Tibial nerve (tissue), 4 donors: ENCODE measurements around the gene ANKDD1B. TPM values are rescaled to one million over a fixed set of nuclear protein-coding genes. Genes with fewer than 3 reads are reported as not detected.

Source experiments
- DNase-seq, 2 donors: peaks; one replicate each; pipeline ENCODE4 v3.0.0-alpha.2; 2019; ENCODE audit warnings: low spot score in 2 of 2
- H3K27ac ChIP-seq, 4 donors: fragments of 200-600 bp; sonication (generic) in 3 of 4; one replicate each; pipeline ENCODE4 v1.5.1; 2017 to 2019; ENCODE audit warnings: mild to moderate bottlenecking in 1 of 4
- H3K27me3 ChIP-seq, 2 donors: fragments of 200-600 bp; sonication (generic) in 1 of 2; one replicate each; pipeline versions ENCODE4 v1.5.1 to v1.6.0; 2017 to 2019
- H3K36me3 ChIP-seq, 3 donors: fragments of 200-600 bp; sonication (generic); one replicate each; pipeline ENCODE4 v1.5.1; 2018 to 2019
- H3K4me1 ChIP-seq, 4 donors: fragments of 200-600 bp; sonication (generic) in 3 of 4; one replicate each; pipeline ENCODE4 v1.5.1; 2017 to 2019
- H3K4me3 ChIP-seq, 4 donors: fragments of 200-600 bp; sonication (generic) in 3 of 4; one replicate each; pipeline ENCODE4 v1.5.1; 2017 to 2019; ENCODE audit warnings: mild to moderate bottlenecking in 1 of 4, moderate library complexity in 1 of 4
- H3K9me3 ChIP-seq, 4 donors: fragments of 200-600 bp; sonication (generic) in 3 of 4; one replicate each; pipeline ENCODE4 v1.5.1; 2017 to 2019
- CTCF ChIP-seq, 5 experiments: fragments of 200-600 bp in 3 of 5; fragments of 450-650 bp in 2 of 5; sonication (generic) in 3 of 5; IDR thresholded peaks; one replicate each; pipeline ENCODE4 v1.5.1; 2016 to 2019; ENCODE audit warnings: antibody characterized with exemption in 5 of 5, mild to moderate bottlenecking in 3 of 5, moderate library complexity in 2 of 5
- EP300 ChIP-seq, 2 donors: sonication (generic); formaldehyde crosslinking; IDR thresholded peaks; one replicate each; pipeline ENCODE4 v1.6.1; 2017; ENCODE audit warnings: antibody characterized with exemption in 2 of 2, mild to moderate bottlenecking in 1 of 2
- POLR2A ChIP-seq, 2 donors: fragments of 450-650 bp; IDR thresholded peaks; one replicate each; pipeline ENCODE4 v1.6.1; 2017; ENCODE audit warnings: antibody characterized with exemption in 2 of 2, mild to moderate bottlenecking in 2 of 2, moderate library complexity in 2 of 2
- WGBS, 2 donors: methylation state at CpG; one replicate each; pipeline ENCODE4 v1.1.5; 2018; 5-methylcytosine and 5-hydroxymethylcytosine counted together
- total RNA-seq, 4 donors: library from RNA; depleted of rRNA; stranded (reverse); fragments of >200 nt; gene quantifications; one replicate each; pipeline ENCODE4 v1.1.0, GENCODE V29; 2016

Gene ANKDD1B
- total RNA-seq, 4 donors from 2014 or later: 0.63 to 3.9 (median 1.3) TPM

GRCh38 chr5:75616371-75616881 lies 5.2 kb downstream of the ANKDD1B start:
- no peak overlapping the region for H3K4me3 ChIP-seq
- no peaks in the 10 kb centered on the region for H3K9me3 ChIP-seq
- no peaks in the 10 kb centered on the region for H3K36me3 ChIP-seq
- H3K27ac ChIP-seq: peak overlapping the region in 2 of 4 donors; percentile 21 to 67
- DNase-seq: no peak
- H3K4me1 ChIP-seq: peaks cover 0 to 22% (median 3%) of the 10 kb centered on the region in 4 donors
- TF ChIP-seq POLR2A (IDR thresholded peaks at IDR 0.05) (no peak), EP300 (IDR thresholded peaks at IDR 0.05) (no peak), CTCF (IDR thresholded peaks at IDR 0.05) (no peak)
- no peaks in the 10 kb centered on the region for H3K27me3 ChIP-seq
- 43 to 48% methylated on average over 4 of the region's 4 CpGs for WGBS, 2 donors

- no peak overlapping the region for H3K4me3 ChIP-seq
Measured at GRCh38 chr5:75616971-75617621, 5.8 kb downstream of the ANKDD1B start.

GRCh38 chr5:75617736-75618352 lies 6.6 kb downstream of the ANKDD1B start:
- TF ChIP-seq EP300 (IDR thresholded peaks at IDR 0.05) (no peak), CTCF (IDR thresholded peaks at IDR 0.05) (no peak), POLR2A (IDR thresholded peaks at IDR 0.05) (no peak)
- Histone ChIP-seq H3K27ac (peak overlapping the region in 1 of 4 donors; percentile 67), H3K36me3 (no peaks in the 10 kb centered on the region), H3K4me1 (peaks cover 0 to 12% (median 3%) of the 10 kb centered on the region in 4 donors), H3K4me3 (no peak overlapping the region), H3K27me3 (no peaks in the 10 kb centered on the region), H3K9me3 (no peaks in the 10 kb centered on the region)
- no peak for DNase-seq
- 60 to 66% methylated on average over 5 of the region's 5 CpGs for WGBS, 2 donors

More at GRCh38 chr5:75616971-75617621, 5.8 kb downstream of the ANKDD1B start:
- Histone ChIP-seq H3K27ac (peak overlapping the region in 2 of 4 donors; percentile 21 to 67), H3K27me3 (no peaks in the 10 kb centered on the region), H3K36me3 (no peaks in the 10 kb centered on the region), H3K4me1 (peaks cover 0 to 15% (median 3%) of the 10 kb centered on the region in 4 donors), H3K9me3 (no peaks in the 10 kb centered on the region)
- no peak for DNase-seq
- 59 to 60% methylated on average over 7 of the region's 7 CpGs for WGBS, 2 donors
- TF ChIP-seq POLR2A (IDR thresholded peaks at IDR 0.05) (no peak), CTCF (IDR thresholded peaks at IDR 0.05) (no peak), EP300 (IDR thresholded peaks at IDR 0.05) (no peak)

- no peak overlapping the region for H3K4me3 ChIP-seq
- DNase-seq: no peak
- WGBS, 2 donors: 80% methylated on average over 4 of the region's 4 CpGs
- H3K27me3 ChIP-seq: no peaks in the 10 kb centered on the region
- peaks cover 0 to 12% (median 3%) of the 10 kb centered on the region in 4 donors for H3K4me1 ChIP-seq
- no peaks in the 10 kb centered on the region for H3K9me3 ChIP-seq
- H3K36me3 ChIP-seq: no peaks in the 10 kb centered on the region
- TF ChIP-seq POLR2A (IDR thresholded peaks at IDR 0.05): no peak
- TF ChIP-seq EP300 (IDR thresholded peaks at IDR 0.05): no peak
- no peak for TF ChIP-seq CTCF (IDR thresholded peaks at IDR 0.05)
- no peak overlapping the region for H3K27ac ChIP-seq
Measured at GRCh38 chr5:75620184-75620959, 9.1 kb downstream of the ANKDD1B start.
